ENCODE results near the gene RBX1.

DNA sequence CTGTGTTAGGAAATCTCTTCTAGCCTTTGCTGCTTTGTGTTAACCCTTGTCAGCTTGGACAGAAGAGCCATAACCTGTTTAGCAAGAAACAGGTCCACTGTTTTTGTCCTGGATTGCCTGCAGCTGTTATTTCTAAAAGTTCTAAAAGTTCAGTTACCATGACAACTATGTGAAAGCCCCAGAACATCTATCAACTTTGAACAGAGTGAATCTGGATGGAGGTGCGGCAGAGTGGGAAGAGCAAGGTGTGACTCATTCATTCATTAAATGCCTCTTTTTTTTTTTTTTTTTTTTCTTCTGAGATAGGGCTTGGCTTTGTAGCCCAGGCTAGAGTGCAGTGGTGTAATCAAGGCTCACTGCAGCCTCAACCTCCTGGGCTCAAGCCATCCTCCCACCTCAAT, 50.5 kb downstream of the RBX1 start:
- TF ChIP-seq, protein P1, sequence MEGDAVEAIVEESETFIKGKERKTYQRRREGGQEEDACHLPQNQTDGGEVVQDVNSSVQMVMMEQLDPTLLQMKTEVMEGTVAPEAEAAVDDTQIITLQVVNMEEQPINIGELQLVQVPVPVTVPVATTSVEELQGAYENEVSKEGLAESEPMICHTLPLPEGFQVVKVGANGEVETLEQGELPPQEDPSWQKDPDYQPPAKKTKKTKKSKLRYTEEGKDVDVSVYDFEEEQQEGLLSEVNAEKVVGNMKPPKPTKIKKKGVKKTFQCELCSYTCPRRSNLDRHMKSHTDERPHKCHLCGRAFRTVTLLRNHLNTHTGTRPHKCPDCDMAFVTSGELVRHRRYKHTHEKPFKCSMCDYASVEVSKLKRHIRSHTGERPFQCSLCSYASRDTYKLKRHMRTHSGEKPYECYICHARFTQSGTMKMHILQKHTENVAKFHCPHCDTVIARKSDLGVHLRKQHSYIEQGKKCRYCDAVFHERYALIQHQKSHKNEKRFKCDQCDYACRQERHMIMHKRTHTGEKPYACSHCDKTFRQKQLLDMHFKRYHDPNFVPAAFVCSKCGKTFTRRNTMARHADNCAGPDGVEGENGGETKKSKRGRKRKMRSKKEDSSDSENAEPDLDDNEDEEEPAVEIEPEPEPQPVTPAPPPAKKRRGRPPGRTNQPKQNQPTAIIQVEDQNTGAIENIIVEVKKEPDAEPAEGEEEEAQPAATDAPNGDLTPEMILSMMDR (IDR thresholded peaks at IDR 0.05; ENCODE audit: low read length), result no peak
- TF ChIP-seq EZH2 (optimal IDR thresholded peaks at IDR 0.05; ENCODE audit: low read depth, low read length), result no peak

Measured in MM.1S (cell line).